WI38 (cell line): ENCODE measurements around the gene EXOC3L1.

Source experiments
- H3K4me3 ChIP-seq: 2 replicates; pipeline ENCODE4 v1.5.1; 2011; ENCODE audit warnings: low read depth, mild to moderate bottlenecking, control low read depth, low read length
- CTCF ChIP-seq: IDR thresholded peaks from 2 replicates; pipeline ENCODE4 v1.5.1; 2012; ENCODE audit warnings: low read depth, mild to moderate bottlenecking, control low read depth, low read length

The EXOC3L1 gene

GRCh38 chr16:67184995-67185650 is 4.8 kb downstream of the EXOC3L1 start:
- peak overlapping the region; percentile 16; the same call in 1 of the 2 replicates for H3K4me3 ChIP-seq
- TF ChIP-seq CTCF: peak; percentile 67; the same call in 1 of the 2 replicates

- no peak for TF ChIP-seq CTCF
- H3K4me3 ChIP-seq: peak overlapping the region; percentile 78
These were observed 5.4 kb downstream of the EXOC3L1 start for GRCh38 chr16:67184453-67184994.

GRCh38 chr16:67183627-67184452 is 6.1 kb downstream of the EXOC3L1 start, which contains the start of gene MATCAP1:
MATCAP1 (minus strand) TSS chr16:67183963; CDS start chr16:67180610, 3,353 bp downstream.
- peak within 1 kb of the TSS; percentile 78 for H3K4me3 ChIP-seq
- TF ChIP-seq CTCF: no peak

- TF ChIP-seq CTCF: no peak
- H3K4me3 ChIP-seq: peak overlapping the region; percentile 78
These were observed 6.7 kb downstream of the EXOC3L1 start for GRCh38 chr16:67183284-67183626.

- TF ChIP-seq CTCF: no peak
- H3K4me3 ChIP-seq: peak overlapping the region; percentile 78
These were observed 7.6 kb downstream of the EXOC3L1 start for GRCh38 chr16:67182288-67182687.

GRCh38 chr16:67181346-67181745 is 8.6 kb downstream of the EXOC3L1 start:
- H3K4me3 ChIP-seq: peak overlapping the region; percentile 17; the same call in 1 of the 2 replicates
- TF ChIP-seq CTCF: no peak

GRCh38 chr16:67180166-67180565 is 9.8 kb downstream of the EXOC3L1 start:
- TF ChIP-seq CTCF: no peak
- H3K4me3 ChIP-seq: no peak overlapping the region
